HCT116 (cell line): ENCODE data around the gene RPL34. TPM values are rescaled to one million over a fixed set of nuclear protein-coding genes. Genes with fewer than 3 reads are reported as not detected.

ENCODE experiments used
- ATAC-seq: fragments of 200-7000 bp; cut with Tn5 transposase; 2 replicates; pipeline ENCODE4 v1.9.1; 2020; ENCODE audit warnings: mild to moderate bottlenecking, moderate library complexity
- BruUV-seq: library from RNA; stranded (reverse); fragments of 400-500 nt; replicated peaks from 2 replicates; lab custom pipeline; 2021; lab: Mats Ljungman, UMichigan
- CTCF ChIA-PET: fragments of 300-600 bp; sonication (Branson Sonifier 250); formaldehyde crosslinking; loops from one replicate; lab custom pipeline; 2021; ENCODE audit warnings: antibody characterized with exemption; lab: Charles Lee
- POLR2A ChIA-PET: fragments of 300-600, 350-600 bp; sonication (Branson Sonifier 250); formaldehyde crosslinking; loops from one replicate; lab custom pipeline; 2021; ENCODE audit warnings: antibody characterized with exemption; lab: Charles Lee
- RAD21 ChIA-PET, 2 experiments: fragments of 300-600 bp; sonication (Branson Sonifier 250); formaldehyde crosslinking; loops; one replicate each; lab custom pipeline; 2023; ENCODE audit warnings: low total read pairs in 2 of 2; ENCODE audit not compliant: uncharacterized antibody in 2 of 2, unreplicated experiment in 2 of 2, low non-redundant PET in 1 of 2; lab: Charles Lee
- DNase-seq: peaks from one replicate; pipeline ENCODE4 v3.0.0-alpha.2; 2010; ENCODE audit warnings: low read depth, low spot score
- H2AFZ ChIP-seq: fragments of 200-600 bp; shearing (Covaris generic), sonication (generic); 2 replicates; pipeline ENCODE4 v1.6.1; 2017; ENCODE audit warnings: low read depth, mixed run types, mixed read lengths, antibody characterized with exemption, low read length; ENCODE audit not compliant: poor library complexity, severe bottlenecking
- H3K27ac ChIP-seq: 2 replicates; pipeline ENCODE4 v1.5.1; 2012; ENCODE audit warnings: low read depth, low read length
- H3K27me3 ChIP-seq: fragments of 200-600 bp; sonication (generic); 2 replicates; pipeline ENCODE4 v1.6.1; 2016; ENCODE audit warnings: mixed run types, low read length, mixed read lengths; ENCODE audit not compliant: insufficient read depth
- H3K36me3 ChIP-seq, 2 experiments: fragments of 200-500 bp in 1 of 2; fragments of 200-600 bp in 1 of 2; sonication (Bioruptor generic) in 1 of 2; sonication (generic) in 1 of 2; 2 replicates each; pipeline versions ENCODE4 v1.5.1 to v1.6.1; 2014 to 2016; ENCODE audit warnings: low read length in 2 of 2, inconsistent platforms in 1 of 2, mixed read lengths in 1 of 2, mixed run types in 1 of 2; ENCODE audit not compliant: insufficient read depth in 2 of 2, control insufficient read depth in 1 of 2
- H3K4me1 ChIP-seq, 2 experiments: fragments of 200-600 bp in 1 of 2; sonication (generic) in 1 of 2; 2 replicates each; pipeline versions ENCODE4 v1.5.1 to v1.6.1; 2012 to 2017; ENCODE audit warnings: low read length in 2 of 2, inconsistent platforms in 1 of 2, mild to moderate bottlenecking in 1 of 2, mixed read lengths in 1 of 2, mixed run types in 1 of 2, moderate library complexity in 1 of 2; ENCODE audit not compliant: insufficient read depth in 2 of 2, control insufficient read depth in 1 of 2
- H3K4me2 ChIP-seq: fragments of 200-600 bp; sonication (generic); 2 replicates; pipeline ENCODE4 v1.6.1; 2017; ENCODE audit warnings: mixed run types, low read length, mixed read lengths
- H3K4me3 ChIP-seq, 2 experiments: fragments of 200-600 bp in 1 of 2; sonication (generic) in 1 of 2; replicated peaks in 1 of 2; 2 replicates each; pipeline ENCODE4 v1.5.1; 2011 to 2016; ENCODE audit warnings: low read length in 2 of 2, control low read depth in 1 of 2, low read depth in 1 of 2, mild to moderate bottlenecking in 1 of 2, mixed read lengths in 1 of 2, mixed run types in 1 of 2
- H3K79me2 ChIP-seq: fragments of 200-600 bp; sonication (generic); 2 replicates; pipeline ENCODE4 v1.6.1; 2017; ENCODE audit warnings: mild to moderate bottlenecking, mixed run types, low read length, moderate library complexity, mixed read lengths; ENCODE audit not compliant: insufficient read depth
- H3K9ac ChIP-seq: fragments of 200-600 bp; sonication (generic); 2 replicates; pipeline ENCODE4 v1.6.1; 2016; ENCODE audit warnings: low read length, mixed read lengths
- H3K9me2 ChIP-seq: fragments of 200-600 bp; sonication (generic), shearing (Covaris generic); 2 replicates; pipeline ENCODE4 v1.6.1; 2017; ENCODE audit warnings: mixed run types, mild to moderate bottlenecking, moderate library complexity; ENCODE audit not compliant: insufficient read depth
- H3K9me3 ChIP-seq, 2 experiments: fragments of 200-500 bp in 1 of 2; fragments of 200-600 bp in 1 of 2; sonication (Bioruptor generic) in 1 of 2; sonication (generic) in 1 of 2; 2 replicates each; pipeline ENCODE4 v1.6.1; 2014 to 2017; ENCODE audit warnings: low read length in 2 of 2, mixed read lengths in 2 of 2, inconsistent platforms in 1 of 2, low read depth in 1 of 2, mild to moderate bottlenecking in 1 of 2, mixed run types in 1 of 2, moderate library complexity in 1 of 2; ENCODE audit not compliant: control insufficient read depth in 1 of 2, insufficient read depth in 1 of 2
- H4K20me1 ChIP-seq: fragments of 200-600 bp; sonication (generic), shearing (Covaris generic); 2 replicates; pipeline ENCODE4 v1.6.1; 2017; ENCODE audit warnings: mixed run types, mild to moderate bottlenecking, moderate library complexity; ENCODE audit not compliant: insufficient read depth
- ATF3 ChIP-seq: IDR thresholded peaks from 2 replicates; pipeline ENCODE4 v1.6.1; 2012
- ELF1 ChIP-seq: IDR thresholded peaks from 2 replicates; pipeline ENCODE4 v1.6.1; 2012; ENCODE audit warnings: low read depth, borderline replicate concordance
- EZH2 ChIP-seq: fragments of 200-600 bp; sonication (generic); IDR thresholded peaks from 2 replicates; pipeline ENCODE4 v1.6.1; 2017; ENCODE audit warnings: antibody characterized with exemption, mixed run types
- EZH2phosphoT487 ChIP-seq: fragments of 200-600 bp; IDR thresholded peaks from 2 replicates; pipeline ENCODE4 v1.6.1; 2018; ENCODE audit warnings: antibody characterized with exemption, borderline replicate concordance
- JUND ChIP-seq: IDR thresholded peaks from 2 replicates; pipeline ENCODE4 v1.6.1; 2012
- POLR2A ChIP-seq: IDR thresholded peaks from 2 replicates; pipeline ENCODE4 v1.7.0; 2011; ENCODE audit warnings: borderline replicate concordance; ENCODE audit not compliant: insufficient read depth, insufficient read length; ENCODE audit errors: extremely low read depth
- RAD21 ChIP-seq: IDR thresholded peaks from 2 replicates; pipeline ENCODE4 v1.6.1; 2012; ENCODE audit warnings: low read depth, mild to moderate bottlenecking
- SP1 ChIP-seq: IDR thresholded peaks from 2 replicates; pipeline ENCODE4 v1.6.1; 2012; ENCODE audit warnings: low read depth
- YY1 ChIP-seq: IDR thresholded peaks from 2 replicates; pipeline ENCODE4 v1.6.1; 2011; ENCODE audit warnings: low read length, low read depth, moderate library complexity, mild to moderate bottlenecking; ENCODE audit not compliant: insufficient replicate concordance; ENCODE audit errors: extremely low read depth
- ZNF274 ChIP-seq: fragments of 200-500 bp; sonication (Bioruptor generic); IDR thresholded peaks from 2 replicates; pipeline ENCODE4 v1.6.1; 2014; ENCODE audit warnings: mild to moderate bottlenecking, low read depth, low read length, inconsistent platforms
- intact Hi-C: fragments of 100-400 bp; cut with micrococcal nuclease; formaldehyde crosslinking; loops from 2 replicates; pipeline ENCODE4 v1.10.0; 2022
- total RNA-seq: library from RNA; stranded (reverse); gene quantifications from one replicate; pipeline ENCODE4 v1.2.1, GENCODE V29; 2021; ENCODE audit not compliant: unreplicated experiment

Gene RPL34
- total RNA-seq, 1 experiment from 2014 or later = 1,359 TPM

DNA sequence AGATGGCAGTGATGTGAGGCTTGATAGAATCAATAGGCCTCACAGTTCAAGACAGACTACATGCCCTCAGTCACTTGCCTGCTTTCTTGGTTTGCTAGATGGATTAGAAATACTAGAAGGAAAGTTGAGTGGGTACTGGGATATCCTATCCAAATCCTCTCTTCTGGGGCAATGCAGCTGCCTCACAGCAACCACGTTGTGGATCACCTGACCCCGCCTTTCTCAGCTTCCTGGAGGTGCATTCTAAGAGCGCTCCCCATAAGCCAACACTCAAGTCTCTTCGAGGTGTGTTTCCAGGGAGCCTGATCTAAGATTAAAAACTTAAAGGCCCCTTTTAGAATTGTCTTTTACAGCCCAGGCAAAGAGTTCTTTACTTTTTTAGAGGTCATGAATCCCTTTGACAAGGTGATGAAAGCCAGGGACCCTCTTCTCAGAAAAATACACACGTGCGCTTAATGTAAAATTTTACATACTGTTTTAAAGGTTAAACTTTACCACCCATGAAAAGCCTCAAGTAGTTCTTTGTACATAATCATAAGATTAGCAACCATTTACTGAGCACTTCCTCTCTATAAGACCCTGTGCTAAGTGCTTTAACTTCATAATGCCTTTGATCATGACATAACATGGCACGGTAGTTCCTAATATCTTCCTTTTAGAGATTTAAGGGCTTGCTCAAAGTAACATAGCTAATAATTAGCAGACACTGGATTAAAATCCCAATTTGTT, 840 bp upstream of the RPL34 start:
- peak overlapping the region; percentile 81 for H2AFZ ChIP-seq
- TSS peak; percentile 90 for BruUV-seq
- DNase-seq = no peak
- RAD21 ChIA-PET = interaction anchor here in 1 of 2 experiments (0.6 kb wide), 1 partner anchor 17 kb away, joined by 4 read pairs; no protein-coding TSS in a partner anchor
- intact Hi-C loops = loop anchor here (1.0 to 5.0 kb wide), 2 partner anchors 31 to 658 kb away; partner anchors contain the start of gene OSTC
- peaks cover 0 to 5% of the 10 kb centered on the region in 2 experiments; a peak in 2 of 4 replicates for H3K9me3 ChIP-seq
- no peak overlapping the region for H3K27ac ChIP-seq
- CTCF ChIA-PET = interaction anchor here (0.9 kb wide), 1 partner anchor 601 kb away, joined by 3 read pairs; no protein-coding TSS in a partner anchor
- H4K20me1 ChIP-seq = peaks cover 12% of the 10 kb centered on the region; the same call in 1 of the 2 replicates
- POLR2A ChIA-PET = interaction anchor here (1.5 kb wide), 1 partner anchor 11 kb away, joined by 7 read pairs; no protein-coding TSS in a partner anchor
- peaks cover 24 to 34% of the 10 kb centered on the region in 2 experiments for H3K36me3 ChIP-seq
- TF ChIP-seq ELF1 (no peak), SP1 (no peak), RAD21 (no peak), ZNF274 (no peak), EZH2 (no peak), POLR2A (no peak), EZH2phosphoT487 (no peak), YY1 (no peak), ATF3 (no peak), JUND (no peak)
- TF ChIP-seq, all 23 proteins: peak for 0
- H3K79me2 ChIP-seq = peaks cover 42% of the 10 kb centered on the region
- H3K9ac ChIP-seq = peak overlapping the region; percentile 42
- peak overlapping the region; percentile 83 for H3K4me2 ChIP-seq
- H3K27me3 ChIP-seq = no peaks in the 10 kb centered on the region
- H3K4me1 ChIP-seq = peaks cover 0 to 21% of the 10 kb centered on the region in 2 experiments; a peak in 3 of 4 replicates
- ATAC-seq = no peak
- H3K9me2 ChIP-seq = no peaks in the 10 kb centered on the region
- H3K4me3 ChIP-seq = peak overlapping the region; percentile 62 to 90
